HEK293 (cell line): Measurements from ENCODE around the gene CIP2A.

Experiments
- CTCF ChIA-PET: fragments of 350-600 bp; formaldehyde crosslinking; extraction: SDS; loops from one replicate; lab custom pipeline; 2021; ENCODE audit warnings: antibody characterized with exemption; lab: Yijun Ruan, JAX
- POLR2A ChIA-PET: fragments of 300-600 bp; formaldehyde crosslinking; extraction: SDS; loops from one replicate; lab custom pipeline; 2020; ENCODE audit warnings: antibody characterized with exemption, inconsistent platforms; lab: Yijun Ruan, JAX
- H3K27ac ChIP-seq: fragments of 200-500 bp; sonication (Bioruptor generic); 2 replicates; pipeline ENCODE4 v1.5.1; 2014; ENCODE audit warnings: low read depth, low read length, control low read depth, inconsistent platforms; ENCODE audit errors: extremely low read depth
- H3K36me3 ChIP-seq, 2 experiments: fragments of 200-500 bp in 1 of 2; sonication (Bioruptor generic) in 1 of 2; 1 replicate in 1 of 2; 2 replicates in 1 of 2; pipeline ENCODE4 v1.5.1; 2014 to 2017; ENCODE audit warnings: inconsistent platforms in 2 of 2, low read length in 2 of 2; ENCODE audit not compliant: control insufficient read depth in 2 of 2, insufficient read depth in 1 of 2
- H3K4me1 ChIP-seq: fragments of 200-500 bp; sonication (Bioruptor generic); 2 replicates; pipeline ENCODE4 v1.5.1; 2014; ENCODE audit warnings: mild to moderate bottlenecking, low read length, inconsistent platforms; ENCODE audit not compliant: control insufficient read depth, insufficient read depth
- H3K4me3 ChIP-seq: 2 replicates; pipeline ENCODE4 v1.5.1; 2011; ENCODE audit warnings: low read depth, mild to moderate bottlenecking, control low read depth, low read length, moderate library complexity
- H3K9me3 ChIP-seq: fragments of 200-500 bp; sonication (Bioruptor generic); 2 replicates; pipeline ENCODE4 v1.5.1; 2014; ENCODE audit warnings: low read depth, low read length, inconsistent platforms; ENCODE audit not compliant: control insufficient read depth, insufficient read depth
- AEBP2 ChIP-seq: fragments of 450-650 bp; formaldehyde crosslinking; IDR thresholded peaks from 2 replicates; pipeline ENCODE4 v1.5.1; 2016; ENCODE audit warnings: missing biosample characterization, missing genetic modification characterization, borderline replicate concordance
- EGR2 ChIP-seq: fragments of 450-650 bp; formaldehyde crosslinking; IDR thresholded peaks from 2 replicates; pipeline ENCODE4 v1.5.1; 2016; ENCODE audit warnings: low read depth, missing biosample characterization, missing genetic modification characterization
- GFI1B ChIP-seq: fragments of 450-650 bp; formaldehyde crosslinking; IDR thresholded peaks from 2 replicates; pipeline ENCODE4 v1.5.1; 2016; ENCODE audit warnings: missing biosample characterization, missing genetic modification characterization
- INSM2 ChIP-seq: fragments of 450-650 bp; formaldehyde crosslinking; IDR thresholded peaks from 2 replicates; pipeline ENCODE4 v1.5.1; 2016; ENCODE audit warnings: missing biosample characterization, missing genetic modification characterization
- MZF1 ChIP-seq: fragments of 450-650 bp; formaldehyde crosslinking; IDR thresholded peaks from 2 replicates; pipeline ENCODE4 v1.5.1; 2017; ENCODE audit warnings: missing biosample characterization, missing genetic modification characterization, borderline replicate concordance
- RBAK ChIP-seq: fragments of 450-650 bp; formaldehyde crosslinking; IDR thresholded peaks from 2 replicates; pipeline ENCODE4 v1.5.1; 2016; ENCODE audit warnings: missing biosample characterization, missing genetic modification characterization
- SETDB1 ChIP-seq: IDR thresholded peaks from one replicate; pipeline ENCODE4 v1.6.1; 2017; ENCODE audit warnings: mild to moderate bottlenecking, low read length, moderate library complexity, mixed read lengths; ENCODE audit not compliant: insufficient read length
- SP7 ChIP-seq: fragments of 450-650 bp; formaldehyde crosslinking; IDR thresholded peaks from 2 replicates; pipeline ENCODE4 v1.5.1; 2016; ENCODE audit warnings: missing biosample characterization, missing genetic modification characterization
- TRIM28 ChIP-seq: IDR thresholded peaks from 2 replicates; pipeline ENCODE4 v1.6.1; 2011; ENCODE audit warnings: low read length, control low read depth, borderline replicate concordance
- YY2 ChIP-seq: fragments of 450-650 bp; formaldehyde crosslinking; IDR thresholded peaks from 2 replicates; pipeline ENCODE4 v1.5.1; 2016; ENCODE audit warnings: missing biosample characterization, missing genetic modification characterization
- ZFP69B ChIP-seq: fragments of 450-650 bp; formaldehyde crosslinking; IDR thresholded peaks from 2 replicates; pipeline ENCODE4 v1.5.1; 2016; ENCODE audit warnings: missing biosample characterization, missing genetic modification characterization
- ZNF174 ChIP-seq: fragments of 450-650 bp; formaldehyde crosslinking; IDR thresholded peaks from 2 replicates; pipeline ENCODE4 v1.5.0; 2017; ENCODE audit warnings: missing biosample characterization, mild to moderate bottlenecking, missing genetic modification characterization
- ZNF223 ChIP-seq: fragments of 450-650 bp; formaldehyde crosslinking; IDR thresholded peaks from 2 replicates; pipeline ENCODE4 v1.5.1; 2016; ENCODE audit warnings: missing biosample characterization, missing genetic modification characterization
- ZNF24 ChIP-seq: fragments of 450-650 bp; formaldehyde crosslinking; IDR thresholded peaks from 2 replicates; pipeline ENCODE4 v1.5.1; 2016; ENCODE audit warnings: missing biosample characterization, missing genetic modification characterization
- ZNF248 ChIP-seq: fragments of 450-650 bp; formaldehyde crosslinking; IDR thresholded peaks from 2 replicates; pipeline ENCODE4 v1.5.1; 2017; ENCODE audit warnings: missing biosample characterization, missing genetic modification characterization
- ZNF391 ChIP-seq: fragments of 450-650 bp; formaldehyde crosslinking; IDR thresholded peaks from 2 replicates; pipeline ENCODE4 v1.5.1; 2016; ENCODE audit warnings: low read depth, missing biosample characterization, missing genetic modification characterization, borderline replicate concordance
- ZNF394 ChIP-seq: fragments of 450-650 bp; formaldehyde crosslinking; IDR thresholded peaks from 2 replicates; pipeline ENCODE4 v1.5.1; 2016; ENCODE audit warnings: missing biosample characterization, missing genetic modification characterization, mild to moderate bottlenecking, moderate library complexity, borderline replicate concordance
- ZNF514 ChIP-seq: fragments of 450-650 bp; formaldehyde crosslinking; IDR thresholded peaks from 2 replicates; pipeline ENCODE4 v1.5.1; 2016; ENCODE audit warnings: missing biosample characterization, missing genetic modification characterization
- ZNF549 ChIP-seq: fragments of 450-650 bp; IDR thresholded peaks from 2 replicates; pipeline ENCODE4 v1.5.1; 2018; ENCODE audit warnings: missing biosample characterization, missing genetic modification characterization, mild to moderate bottlenecking, inconsistent platforms, moderate library complexity
- ZNF585B ChIP-seq: fragments of 450-650 bp; formaldehyde crosslinking; IDR thresholded peaks from 2 replicates; pipeline ENCODE4 v1.5.1; 2016; ENCODE audit warnings: missing biosample characterization, missing genetic modification characterization
- ZNF677 ChIP-seq: fragments of 450-650 bp; IDR thresholded peaks from 2 replicates; pipeline ENCODE4 v1.5.0; 2018; ENCODE audit warnings: missing biosample characterization, mild to moderate bottlenecking, missing genetic modification characterization, moderate library complexity
- ZNF768 ChIP-seq: fragments of 450-650 bp; formaldehyde crosslinking; IDR thresholded peaks from 2 replicates; pipeline ENCODE4 v1.5.1; 2018; ENCODE audit warnings: missing biosample characterization, mild to moderate bottlenecking, missing genetic modification characterization
- TF ChIP-seq, protein P1 (sequence below): fragments of 450-650 bp; formaldehyde crosslinking; IDR thresholded peaks from 2 replicates; pipeline ENCODE4 v1.5.1; 2016; ENCODE audit warnings: missing biosample characterization, missing genetic modification characterization
- TF ChIP-seq, protein P2 (sequence below): fragments of 450-650 bp; formaldehyde crosslinking; IDR thresholded peaks from 2 replicates; pipeline ENCODE4 v1.5.1; 2016; ENCODE audit warnings: missing biosample characterization, missing genetic modification characterization

Gene CIP2A

GRCh38 chr3:108528459-108529252, 60.6 kb downstream of the CIP2A start (continued):
- TF ChIP-seq ZNF514, result no peak
- no peak for TF ChIP-seq ZNF549

GRCh38 chr3:108527817-108528216, 61.4 kb downstream of the CIP2A start:
- Histone ChIP-seq H3K27ac (no peak overlapping the region), H3K4me1 (no peaks in the 10 kb centered on the region), H3K4me3 (no peak overlapping the region), H3K36me3 (no peaks in the 10 kb centered on the region), H3K9me3 (no peaks in the 10 kb centered on the region)
- no peak for TF ChIP-seq ZNF585B (tag by site-specific recombination)
- TF ChIP-seq YY2 (tag by site-specific recombination), result no peak
- no peak for TF ChIP-seq ZNF24
- TF ChIP-seq ZNF677 (tag by site-specific recombination), result no peak
- TF ChIP-seq, protein P1, sequence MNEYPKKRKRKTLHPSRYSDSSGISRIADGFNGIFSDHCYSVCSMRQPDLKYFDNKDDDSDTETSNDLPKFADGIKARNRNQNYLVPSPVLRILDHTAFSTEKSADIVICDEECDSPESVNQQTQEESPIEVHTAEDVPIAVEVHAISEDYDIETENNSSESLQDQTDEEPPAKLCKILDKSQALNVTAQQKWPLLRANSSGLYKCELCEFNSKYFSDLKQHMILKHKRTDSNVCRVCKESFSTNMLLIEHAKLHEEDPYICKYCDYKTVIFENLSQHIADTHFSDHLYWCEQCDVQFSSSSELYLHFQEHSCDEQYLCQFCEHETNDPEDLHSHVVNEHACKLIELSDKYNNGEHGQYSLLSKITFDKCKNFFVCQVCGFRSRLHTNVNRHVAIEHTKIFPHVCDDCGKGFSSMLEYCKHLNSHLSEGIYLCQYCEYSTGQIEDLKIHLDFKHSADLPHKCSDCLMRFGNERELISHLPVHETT, result no peak
- no peak for TF ChIP-seq EGR2
- no peak for TF ChIP-seq ZNF174
- no peak for TF ChIP-seq ZNF768 (tag by site-specific recombination)
- TF ChIP-seq ZNF391 (tag by site-specific recombination), result no peak
- no peak for TF ChIP-seq ZNF394 (tag by site-specific recombination)
- TF ChIP-seq, protein P2, sequence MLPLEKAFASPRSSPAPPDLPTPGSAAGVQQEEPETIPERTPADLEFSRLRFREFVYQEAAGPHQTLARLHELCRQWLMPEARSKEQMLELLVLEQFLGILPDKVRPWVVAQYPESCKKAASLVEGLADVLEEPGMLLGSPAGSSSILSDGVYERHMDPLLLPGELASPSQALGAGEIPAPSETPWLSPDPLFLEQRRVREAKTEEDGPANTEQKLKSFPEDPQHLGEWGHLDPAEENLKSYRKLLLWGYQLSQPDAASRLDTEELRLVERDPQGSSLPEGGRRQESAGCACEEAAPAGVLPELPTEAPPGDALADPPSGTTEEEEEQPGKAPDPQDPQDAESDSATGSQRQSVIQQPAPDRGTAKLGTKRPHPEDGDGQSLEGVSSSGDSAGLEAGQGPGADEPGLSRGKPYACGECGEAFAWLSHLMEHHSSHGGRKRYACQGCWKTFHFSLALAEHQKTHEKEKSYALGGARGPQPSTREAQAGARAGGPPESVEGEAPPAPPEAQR (tag by site-specific recombination), result no peak
- TF ChIP-seq GFI1B, result no peak
- no peak for TF ChIP-seq SP7 (tag by site-specific recombination)
- no peak for TF ChIP-seq MZF1 (tag by site-specific recombination)
- TF ChIP-seq TRIM28, result no peak
- no peak for TF ChIP-seq INSM2
- ChIA-PET POLR2A (no interaction called here), CTCF (interaction anchor here (0.9 kb wide), 1 partner anchor 15 kb away, joined by 4 read pairs; no protein-coding TSS in a partner anchor)

- ChIA-PET POLR2A (no interaction called here), CTCF (interaction anchor here (0.9 kb wide), 1 partner anchor 16 kb away, joined by 4 read pairs; no protein-coding TSS in a partner anchor)
- H3K9me3 ChIP-seq, result no peaks in the 10 kb centered on the region
- no peaks in the 10 kb centered on the region for H3K4me1 ChIP-seq
- H3K4me3 ChIP-seq, result no peak overlapping the region
- no peak overlapping the region for H3K27ac ChIP-seq
- TF ChIP-seq ZFP69B (no peak), ZNF248 (tag by site-specific recombination) (no peak), SETDB1 (no peak), RBAK (no peak), AEBP2 (tag by site-specific recombination) (no peak), ZNF223 (tag by site-specific recombination) (no peak)
- no peaks in the 10 kb centered on the region for H3K36me3 ChIP-seq
Measured at GRCh38 chr3:108527109-108527508, 62.1 kb downstream of the CIP2A start.
